Activated naive CD8-positive, alpha-beta T cell (primary cell): ENCODE measurements around the gene GLUL.

Experiments used
- H3K27ac Mint-ChIP-seq: one replicate; pipeline ENCODE4 v1.8.0; 2021; ENCODE audit warnings: mixed read lengths
- H3K27me3 Mint-ChIP-seq: one replicate; pipeline ENCODE4 v1.8.0; 2021; ENCODE audit warnings: mixed read lengths
- H3K36me3 Mint-ChIP-seq: one replicate; pipeline ENCODE4 v1.8.0; 2021; ENCODE audit warnings: mixed read lengths
- H3K4me1 Mint-ChIP-seq: one replicate; pipeline ENCODE4 v1.8.0; 2021; ENCODE audit warnings: low read depth, mixed read lengths
- H3K4me3 Mint-ChIP-seq: one replicate; pipeline ENCODE4 v1.8.0; 2021; ENCODE audit warnings: mild to moderate bottlenecking, mixed read lengths
- H3K9me3 Mint-ChIP-seq: one replicate; pipeline ENCODE4 v1.8.0; 2021; ENCODE audit warnings: low read depth, mixed read lengths

Gene GLUL

DNA sequence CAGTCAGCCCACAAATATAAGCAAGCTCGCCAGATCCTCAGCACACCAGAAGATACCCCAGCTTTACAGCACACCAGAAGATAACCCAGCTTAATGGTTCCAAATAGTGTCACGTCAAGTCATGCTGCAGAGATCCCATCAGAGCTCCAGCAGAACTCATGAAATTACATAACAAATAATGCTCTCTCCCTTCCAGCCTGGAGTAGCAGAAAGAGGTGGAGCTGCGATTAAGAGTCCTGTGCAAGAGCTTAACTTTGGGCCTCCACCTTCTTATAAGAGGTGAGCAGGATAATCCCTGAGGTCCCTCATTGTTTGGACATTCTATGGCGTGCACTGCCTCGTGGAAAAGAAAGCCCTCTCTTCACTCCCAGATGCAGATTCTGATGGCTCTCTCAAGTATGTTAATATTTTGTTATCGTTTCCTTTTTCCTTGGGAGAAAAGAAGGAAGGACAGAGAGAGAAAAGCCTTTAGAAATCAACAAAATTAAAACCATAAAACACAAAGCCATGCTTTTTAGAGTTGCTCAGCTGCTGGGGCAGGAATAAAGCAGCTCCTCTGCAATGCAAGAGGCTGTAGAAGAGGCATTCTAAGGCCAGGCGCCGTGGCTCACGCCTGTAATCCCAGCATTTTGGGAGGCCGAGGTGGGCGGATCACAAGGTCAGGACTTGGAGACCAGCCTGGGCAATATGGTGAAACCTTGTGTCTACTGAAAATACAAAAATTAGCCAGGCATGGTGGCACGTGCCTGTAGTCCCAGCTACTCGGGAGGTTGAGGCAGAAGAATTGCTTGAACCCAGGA is 59.1 kb downstream of the GLUL start:
- Mint-ChIP-seq H3K9me3 (no peaks in the 10 kb centered on the region), H3K4me3 (no peak overlapping the region), H3K27me3 (peaks cover 2% of the 10 kb centered on the region), H3K4me1 (no peaks in the 10 kb centered on the region), H3K36me3 (no peaks in the 10 kb centered on the region), H3K27ac (no peak overlapping the region)
